DMS79 (cell line): ENCODE results near the gene CTXN1.
"Not testable (repeated sequence)": the region's sequence is repeated elsewhere in the genome, so short reads cannot be mapped to it uniquely, and the experiment has no call there.

Source experiments
- DNase-seq: peaks from one replicate; lab custom pipeline; 2025; lab: John Stamatoyannopoulos, UW

The CTXN1 gene

DNA sequence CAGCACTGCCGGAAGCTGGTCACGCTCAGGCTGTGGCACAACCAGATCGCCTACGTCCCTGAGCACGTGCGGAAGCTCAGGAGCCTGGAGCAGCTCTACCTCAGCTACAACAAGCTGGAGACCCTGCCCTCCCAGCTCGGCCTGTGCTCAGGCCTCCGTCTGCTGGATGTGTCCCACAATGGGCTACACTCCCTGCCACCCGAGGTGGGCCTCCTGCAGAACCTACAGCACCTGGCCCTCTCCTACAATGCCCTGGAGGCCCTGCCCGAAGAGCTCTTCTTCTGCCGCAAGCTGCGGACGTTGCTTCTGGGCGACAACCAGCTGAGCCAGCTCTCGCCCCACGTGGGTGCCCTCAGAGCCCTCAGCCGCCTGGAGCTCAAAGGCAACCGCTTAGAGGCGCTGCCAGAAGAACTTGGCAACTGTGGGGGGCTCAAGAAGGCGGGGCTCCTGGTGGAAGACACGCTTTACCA is 25.5 kb downstream of the CTXN1 start:
- no peak for DNase-seq

DNA sequence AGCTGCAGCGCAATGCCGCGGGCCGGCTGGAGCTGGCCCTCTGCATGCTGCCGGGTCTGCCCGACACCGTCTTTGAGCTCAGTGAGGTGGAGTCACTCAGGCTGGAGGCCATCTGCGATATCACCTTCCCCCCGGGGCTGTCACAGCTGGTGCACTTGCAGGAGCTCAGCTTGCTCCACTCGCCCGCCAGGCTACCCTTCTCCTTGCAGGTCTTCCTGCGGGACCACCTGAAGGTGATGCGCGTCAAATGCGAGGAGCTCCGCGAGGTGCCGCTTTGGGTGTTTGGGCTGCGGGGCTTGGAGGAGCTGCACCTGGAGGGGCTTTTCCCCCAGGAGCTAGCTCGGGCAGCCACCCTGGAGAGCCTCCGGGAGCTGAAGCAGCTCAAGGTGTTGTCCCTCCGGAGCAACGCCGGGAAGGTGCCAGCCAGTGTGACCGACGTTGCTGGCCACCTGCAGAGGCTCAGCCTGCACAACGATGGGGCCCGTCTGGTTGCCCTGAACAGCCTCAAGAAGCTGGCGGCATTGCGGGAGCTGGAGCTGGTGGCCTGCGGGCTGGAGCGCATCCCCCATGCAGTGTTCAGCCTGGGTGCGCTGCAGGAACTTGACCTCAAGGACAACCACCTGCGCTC is 26.1 kb downstream of the CTXN1 start:
- DNase-seq: no peak

DNA sequence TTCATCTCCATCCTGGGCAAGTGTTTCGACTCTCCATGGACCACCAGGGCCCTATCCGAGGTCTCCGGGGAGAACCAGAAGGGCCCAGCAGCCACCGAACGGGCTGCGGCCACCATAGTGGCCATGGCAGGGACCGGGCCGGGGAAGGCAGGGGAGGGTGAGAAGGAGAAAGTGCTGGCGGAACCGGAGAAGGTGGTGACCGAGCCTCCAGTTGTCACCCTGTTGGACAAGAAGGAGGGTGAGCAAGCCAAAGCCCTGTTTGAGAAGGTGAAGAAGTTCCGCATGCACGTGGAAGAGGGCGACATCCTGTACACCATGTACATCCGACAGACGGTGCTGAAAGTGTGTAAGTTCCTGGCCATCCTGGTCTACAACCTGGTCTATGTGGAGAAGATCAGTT is 27.0 kb downstream of the CTXN1 start:
- DNase-seq: no peak

DNA sequence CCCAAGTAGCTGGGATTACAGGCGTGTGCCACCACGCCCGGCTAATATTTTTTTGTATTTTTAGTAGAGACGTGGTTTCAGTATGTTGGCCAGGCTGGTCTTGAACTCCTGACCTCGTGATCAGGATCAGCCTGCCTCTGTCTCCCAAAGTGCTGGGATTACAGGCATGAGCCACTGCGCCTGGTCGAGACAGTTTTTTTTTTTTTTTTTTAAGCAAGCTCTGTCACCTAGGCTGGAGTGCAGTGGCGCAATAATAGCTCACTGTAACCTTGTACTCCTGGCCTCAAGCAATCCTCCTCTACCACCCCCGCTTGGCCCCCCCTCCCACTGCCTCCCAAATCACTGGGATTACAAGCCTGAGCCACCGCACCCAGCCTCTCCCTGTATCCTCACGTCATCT is 28.6 kb downstream of the CTXN1 start:
- no peak for DNase-seq

DNA sequence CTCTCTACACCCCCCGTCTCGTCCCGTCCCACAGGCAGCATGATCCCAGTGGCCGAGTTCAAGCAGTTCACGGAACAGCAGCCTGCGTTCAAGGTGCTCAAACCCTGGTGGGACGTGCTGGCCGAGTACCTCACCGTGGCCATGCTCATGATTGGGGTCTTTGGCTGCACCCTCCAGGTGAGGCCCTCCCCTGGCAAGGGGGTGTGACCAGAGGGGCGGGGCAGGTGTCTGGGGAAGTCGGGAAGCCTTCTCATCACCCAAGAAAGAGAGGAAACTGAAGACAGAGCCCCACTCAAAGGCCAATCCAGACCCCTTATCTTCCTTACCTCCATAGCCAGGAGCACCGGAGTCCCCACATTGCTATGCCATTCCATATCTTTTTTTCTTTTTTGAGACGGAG is 30.4 kb downstream of the CTXN1 start:
- no peak for DNase-seq

DNA sequence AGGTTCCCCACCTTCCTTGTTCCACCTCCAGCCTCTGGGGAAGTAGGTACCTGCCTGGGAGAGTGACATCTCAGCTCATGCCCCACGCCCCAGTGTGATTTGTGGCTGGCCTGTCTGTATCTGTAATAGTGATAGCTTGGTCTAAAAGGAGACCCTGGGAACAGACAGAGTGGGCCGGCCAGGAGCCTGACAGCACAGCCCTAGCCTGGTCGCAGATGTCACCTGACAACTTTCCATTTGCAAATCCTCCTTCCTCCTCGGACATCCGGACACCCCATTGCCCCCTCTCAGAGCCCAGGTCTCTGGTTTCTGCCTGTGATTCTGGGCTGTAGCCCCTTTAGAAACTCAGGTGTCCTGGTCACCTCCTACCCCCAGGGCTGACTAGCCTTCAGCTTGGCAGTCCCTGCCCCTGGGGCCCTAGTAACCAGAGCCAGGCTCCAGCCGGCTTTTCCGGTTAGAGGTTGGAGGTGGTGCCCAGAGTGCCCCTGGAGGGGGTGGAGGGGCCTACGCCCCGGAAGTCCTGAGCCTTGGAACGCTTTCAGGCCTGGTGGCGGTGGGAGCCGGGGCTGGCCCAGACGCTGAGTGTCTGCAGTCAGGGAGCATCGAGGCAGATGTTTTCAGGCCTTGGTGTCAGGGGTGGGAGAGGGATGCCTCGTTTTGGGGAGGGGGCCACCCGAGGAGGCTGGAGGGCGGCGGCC is 31.2 kb downstream of the CTXN1 start:
- no peak for DNase-seq

DNA sequence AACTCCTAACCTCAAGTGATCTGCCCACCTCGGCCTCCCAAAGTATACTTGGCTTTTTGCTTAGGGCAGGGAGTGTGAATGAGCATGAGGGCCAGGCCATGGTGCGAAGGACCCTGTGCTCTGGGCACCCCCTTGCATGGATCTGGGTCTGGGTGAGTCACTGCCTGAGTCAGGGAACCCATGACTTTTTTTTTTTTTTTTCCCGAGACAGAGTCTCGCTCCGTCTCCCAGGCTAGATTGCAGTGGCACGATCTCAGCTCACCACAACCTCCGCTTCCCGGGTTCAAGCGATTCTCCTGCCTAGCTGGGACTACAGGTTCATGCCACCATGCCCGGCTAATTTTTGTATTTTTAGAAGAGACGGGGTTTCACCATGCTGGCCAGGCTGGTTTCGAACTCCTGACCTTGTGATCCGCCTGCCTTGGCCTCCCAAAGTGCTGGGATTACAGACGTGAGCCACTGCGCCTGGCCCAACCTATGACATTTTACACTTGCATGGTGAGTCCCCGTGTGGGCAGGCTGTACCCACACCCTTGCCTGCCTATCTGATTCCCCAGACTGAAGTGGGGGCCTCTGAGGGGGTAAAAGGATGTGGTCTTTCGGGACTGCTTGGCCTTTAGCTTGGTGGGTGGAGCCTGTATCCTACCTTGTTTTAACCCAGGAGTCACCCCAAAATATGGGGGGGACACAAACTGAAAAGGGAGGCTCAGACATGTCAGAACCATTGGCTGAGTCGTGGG is 32.4 kb downstream of the CTXN1 start:
- DNase-seq: not testable (repeated sequence)

DNA sequence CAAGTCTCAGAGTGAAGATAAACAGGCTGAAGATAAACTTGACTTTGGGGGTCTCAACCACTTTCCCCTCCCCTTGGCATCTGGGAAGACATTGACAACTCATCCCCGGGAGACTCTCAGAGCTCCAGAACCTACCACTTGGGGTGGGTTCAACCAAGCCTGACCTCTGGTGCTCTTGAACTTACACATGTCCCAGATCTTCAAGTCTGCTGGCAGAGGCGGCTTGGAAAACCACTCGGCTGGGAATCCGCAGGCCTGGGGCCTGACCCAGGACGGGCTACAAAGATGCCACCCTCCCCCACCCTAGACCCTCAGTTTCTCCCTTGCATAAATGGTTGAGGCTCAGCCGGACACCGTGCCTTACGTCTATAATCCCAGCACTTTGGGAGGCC is 37.1 kb downstream of the CTXN1 start:
- DNase-seq: no peak

DNA sequence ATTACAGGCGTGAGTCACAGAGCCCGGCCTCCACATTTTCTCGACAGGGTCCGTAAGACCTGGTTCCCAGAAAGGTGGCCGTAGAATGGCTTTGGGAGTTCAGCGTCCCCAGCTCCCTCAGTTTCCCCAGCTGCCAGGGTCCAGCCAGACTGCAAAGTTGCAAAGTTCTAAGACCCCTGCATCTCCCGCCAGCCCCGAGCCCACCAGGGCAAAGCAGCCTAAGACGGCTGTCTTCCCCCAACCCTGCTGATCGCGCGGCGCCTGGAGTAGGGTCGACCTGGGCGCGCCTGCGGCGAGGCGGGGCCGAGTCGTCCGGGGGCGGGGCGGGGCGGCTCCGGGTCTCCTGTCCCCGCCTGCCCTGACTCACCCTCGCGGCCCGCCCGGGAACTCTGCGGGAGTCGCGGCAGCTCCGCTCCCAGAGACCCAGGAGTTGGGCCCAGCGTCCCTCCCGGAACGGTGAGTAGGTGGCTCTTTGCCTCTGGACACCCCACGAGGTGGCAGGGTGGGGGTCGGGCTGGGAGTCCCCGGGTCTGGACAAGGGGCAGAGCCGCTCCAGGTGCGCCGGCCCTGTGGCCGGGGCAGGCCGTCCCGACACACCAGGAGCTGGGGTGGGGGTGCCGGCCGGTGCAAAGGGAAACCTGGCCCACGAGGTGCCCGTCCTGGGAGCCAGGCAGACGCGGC is 37.6 kb downstream of the CTXN1 start, which contains the start of gene LRRC8E:
LRRC8E (plus strand) TSS at position 366 of the 681 bp plus-strand sequence. CDS start 7,094 bp downstream, outside the sequence.
- DNase-seq: peak; percentile 14

DNA sequence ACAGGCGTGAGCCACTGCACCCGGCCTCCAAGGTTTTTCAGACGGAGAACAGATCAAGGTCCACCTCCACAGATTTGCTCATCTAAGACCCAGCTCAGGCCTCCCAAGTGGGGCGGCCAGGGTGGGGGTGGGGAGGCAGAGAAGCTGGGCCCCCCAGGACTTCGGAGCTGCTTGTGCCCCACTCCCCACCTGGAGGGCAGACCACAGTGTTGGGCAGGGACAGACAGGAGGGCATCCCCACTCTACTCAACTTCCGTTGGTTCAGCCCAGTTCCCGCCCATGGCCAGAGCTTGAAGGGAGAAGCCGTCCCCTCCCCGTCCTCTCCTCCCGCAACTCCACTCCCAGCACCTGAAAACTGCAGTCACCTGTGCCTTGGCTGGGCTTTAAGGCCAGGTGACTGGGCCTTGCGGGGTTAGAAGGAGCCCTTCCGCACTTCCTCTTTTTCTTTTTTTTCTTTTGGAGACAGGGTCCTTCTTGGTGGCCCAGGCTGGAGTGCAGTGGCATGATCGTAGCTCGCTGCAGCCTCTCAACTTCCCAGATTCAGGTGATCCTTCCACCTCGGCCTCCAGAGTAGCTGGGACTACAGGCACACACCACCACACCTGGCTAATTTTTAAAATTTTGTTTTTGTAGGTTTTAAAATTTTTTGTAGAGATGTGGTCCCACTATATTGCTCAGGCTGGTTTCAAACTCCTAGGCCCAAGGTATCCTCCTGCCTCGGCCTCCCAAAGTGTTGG is 38.4 kb downstream of the CTXN1 start:
- DNase-seq: no peak

DNA sequence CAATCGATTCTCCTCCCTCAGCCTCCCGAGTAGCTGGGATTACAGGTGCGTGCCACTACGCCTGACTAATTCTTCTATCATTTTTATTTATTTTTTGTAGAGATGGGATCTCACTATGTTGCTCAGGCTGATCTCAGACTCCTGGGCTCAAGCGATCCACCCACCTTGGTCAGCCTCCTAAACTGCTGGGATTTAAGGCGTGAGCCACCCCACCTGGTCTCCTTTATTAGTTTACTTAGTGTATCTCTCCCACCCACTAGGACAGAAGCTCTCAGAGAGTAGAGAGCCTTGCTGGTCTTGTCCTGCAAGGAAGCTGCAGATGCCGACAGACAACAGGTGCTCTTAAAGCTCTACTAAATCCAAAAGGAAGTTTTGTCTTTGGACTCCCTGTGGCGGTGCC is 40.1 kb downstream of the CTXN1 start:
- no peak for DNase-seq

DNA sequence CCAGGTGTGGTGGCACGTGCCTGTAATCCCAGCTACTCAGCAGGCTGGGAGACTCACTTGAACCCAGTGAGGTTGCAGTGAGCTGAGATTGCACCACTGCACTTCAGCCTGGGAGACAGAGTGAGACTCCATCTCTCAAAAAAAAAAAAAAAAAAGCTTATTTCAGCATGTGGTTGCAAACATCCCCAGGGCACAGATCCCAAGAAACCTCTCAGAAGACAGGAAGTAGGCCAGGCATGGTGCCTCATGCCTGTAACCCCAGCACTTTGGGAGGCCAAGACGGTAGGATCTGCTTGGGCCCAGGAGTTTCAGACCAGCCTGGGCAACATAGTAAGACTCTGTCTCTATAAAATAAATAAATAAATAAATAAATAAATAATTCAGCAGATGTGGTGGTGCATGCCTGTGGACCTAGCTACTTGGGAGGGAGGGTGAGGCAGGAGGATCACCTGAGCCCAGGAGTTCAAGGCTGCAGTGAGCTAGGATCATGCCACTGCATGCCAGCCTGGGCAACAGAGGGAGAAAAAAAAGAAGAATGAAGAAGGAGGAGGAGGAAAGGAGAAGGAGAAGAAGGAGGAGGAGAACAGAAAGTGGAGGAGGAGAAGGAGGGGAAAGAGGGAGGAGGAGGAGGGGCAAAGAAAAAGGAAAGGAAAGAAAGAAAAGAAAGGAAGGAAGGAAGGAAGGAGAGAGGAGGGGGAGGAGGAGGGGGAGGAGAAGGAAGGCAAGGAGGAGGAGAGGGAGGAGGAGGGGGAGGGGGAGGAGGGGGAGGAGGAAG is 42.0 kb downstream of the CTXN1 start:
- no peak for DNase-seq

DNA sequence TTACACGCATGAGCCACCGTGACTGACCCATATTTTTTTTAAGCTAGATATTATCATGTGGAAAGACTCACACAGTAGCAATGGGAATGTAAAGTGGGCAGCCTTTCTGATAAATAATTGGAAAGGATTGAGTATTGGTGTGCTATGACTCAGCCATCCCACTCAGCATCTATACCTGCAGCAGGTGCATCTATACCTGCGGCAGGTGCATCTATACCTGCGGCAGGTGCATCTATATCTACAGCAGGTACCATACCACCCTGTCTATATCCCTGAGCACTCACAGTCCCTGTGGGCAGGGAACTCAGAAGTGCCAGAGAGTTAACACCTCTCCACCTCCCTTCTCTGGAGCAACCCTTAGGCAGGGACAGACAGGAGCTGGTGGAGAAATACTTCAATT is 42.8 kb downstream of the CTXN1 start:
- DNase-seq: no peak

DNA sequence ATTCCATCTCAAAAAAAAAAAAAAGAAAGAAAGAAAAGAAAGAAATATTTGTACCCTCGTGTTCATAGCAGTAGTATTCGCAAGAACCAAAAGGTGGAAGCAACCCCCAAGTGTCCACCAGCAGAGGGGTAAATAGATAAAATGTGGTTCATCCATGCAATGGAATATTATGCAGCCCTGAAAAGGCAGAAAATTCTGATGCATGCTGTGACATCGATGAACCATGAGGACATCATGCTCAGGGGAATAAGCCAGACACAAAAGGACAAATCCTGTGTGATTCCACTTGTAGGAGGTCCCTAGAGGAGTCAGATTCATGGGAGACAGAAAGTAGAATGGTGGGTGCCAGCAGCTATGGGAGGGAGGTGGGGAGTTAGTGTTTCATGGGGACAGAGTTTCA is 44.0 kb downstream of the CTXN1 start:
- DNase-seq: no peak

DNA sequence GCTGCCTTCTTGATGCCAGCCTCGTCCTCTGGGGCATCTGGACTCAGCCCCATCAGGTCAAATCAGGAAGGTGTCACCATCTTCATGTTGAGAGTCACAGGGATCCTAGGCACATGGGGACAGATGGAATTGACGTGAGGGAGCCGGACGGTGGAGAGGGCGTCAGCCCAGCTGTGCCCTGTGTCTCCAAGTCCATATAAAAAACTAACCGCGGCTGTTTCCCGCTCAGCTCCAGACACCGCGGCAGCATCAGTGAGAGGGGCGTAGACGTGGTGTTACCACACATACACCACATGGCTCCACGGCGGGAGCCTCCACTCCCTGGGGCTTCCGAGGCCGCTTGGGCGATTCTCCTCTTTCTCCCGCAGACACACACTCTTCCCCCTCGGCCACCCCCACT is 46.1 kb downstream of the CTXN1 start:
- DNase-seq: no peak

DNA sequence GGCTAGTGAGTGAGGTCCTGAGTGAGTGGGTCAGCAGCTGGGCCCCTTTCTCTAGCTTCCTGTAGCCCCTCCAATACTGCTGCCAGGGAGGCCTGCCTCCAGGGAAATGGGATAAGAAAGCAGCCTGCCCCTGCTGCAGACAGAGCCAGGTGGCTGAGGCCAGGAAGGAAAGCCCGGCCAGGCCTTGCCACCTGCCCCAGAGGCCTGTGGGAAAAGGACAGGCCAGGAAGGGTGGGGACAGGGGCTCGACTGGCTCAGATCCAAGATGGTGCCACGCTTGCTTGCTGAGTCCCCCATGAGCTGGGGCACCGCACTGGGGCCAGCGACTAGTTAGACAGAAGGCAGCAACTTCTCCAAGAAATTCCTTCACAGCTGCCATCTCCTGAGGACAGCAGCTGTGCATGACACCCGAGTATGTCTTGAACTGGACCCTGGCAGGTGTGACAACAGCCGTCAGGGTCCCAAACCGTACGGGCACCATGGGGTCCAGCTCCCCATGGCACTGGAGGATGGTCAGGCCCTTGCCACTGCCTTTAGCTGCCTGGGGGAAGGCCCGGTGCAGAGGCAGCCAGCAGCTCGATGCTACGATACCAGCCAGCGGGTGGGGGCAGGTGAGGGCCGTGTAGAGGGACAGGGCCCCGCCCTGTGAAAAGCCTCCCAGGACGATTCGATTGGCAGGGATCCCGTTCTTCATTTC is 46.7 kb downstream of the CTXN1 start:
- no peak for DNase-seq

DNA sequence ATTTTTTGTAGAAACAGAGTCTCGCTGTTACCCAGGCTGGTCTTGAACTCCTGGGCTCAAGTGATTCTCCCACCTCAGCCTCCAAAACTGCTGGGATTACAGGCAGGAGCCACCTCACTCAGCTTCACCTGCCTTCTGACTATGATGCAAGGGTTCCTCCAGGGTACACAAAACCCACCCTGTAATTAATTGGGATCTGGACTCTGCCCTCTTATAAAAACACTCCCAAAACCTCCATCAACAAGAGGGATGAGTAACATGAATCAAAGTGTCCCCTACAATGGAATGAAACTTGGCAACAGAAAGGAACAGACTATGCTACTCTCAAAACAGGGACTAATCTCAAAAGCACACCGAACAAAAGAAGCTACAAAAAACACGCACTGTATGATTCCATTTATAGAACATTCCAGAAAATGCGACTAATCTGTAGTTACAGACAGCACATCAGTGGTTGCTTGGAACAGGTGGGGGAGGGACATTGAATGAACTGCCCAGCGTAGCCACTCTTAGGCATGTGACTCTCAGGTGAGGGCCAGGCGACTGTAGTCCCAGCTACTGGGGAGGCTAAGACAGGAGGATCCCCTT is 48.6 kb downstream of the CTXN1 start:
- no peak for DNase-seq

DNA sequence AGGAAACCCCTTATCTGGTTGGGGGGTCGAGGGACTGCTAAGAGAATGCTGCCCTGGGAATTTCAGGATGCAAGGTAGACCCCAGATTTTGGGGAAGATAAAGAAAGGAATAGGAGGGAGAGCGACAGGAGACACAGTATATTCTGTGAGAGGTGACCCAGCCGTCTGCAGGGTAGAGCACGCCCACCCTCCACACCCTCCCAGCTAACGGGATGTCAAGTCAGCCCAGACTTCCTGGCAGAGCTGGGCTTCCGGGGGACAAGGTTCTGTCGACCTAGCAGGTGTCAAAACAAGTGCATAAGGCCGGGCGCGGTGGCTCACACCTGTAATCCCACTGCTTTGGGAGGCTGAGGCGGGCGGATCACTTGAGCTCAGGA is 51.0 kb downstream of the CTXN1 start:
- no peak for DNase-seq
